ENCODE results near the gene CTNND2.

- TF ChIP-seq CTCF (IDR thresholded peaks at IDR 0.05; ENCODE audit: low read depth, low read length, missing input control) (no peak), MAX (IDR thresholded peaks at IDR 0.05) (no peak), REST (IDR thresholded peaks at IDR 0.05) (no peak), RAD21 (IDR thresholded peaks at IDR 0.05) (no peak), TAF1 (conservative IDR thresholded peaks at IDR 0.05) (no peak), ZBTB33 (IDR thresholded peaks at IDR 0.05) (no peak), YY1 (IDR thresholded peaks at IDR 0.05) (no peak), SP1 (IDR thresholded peaks at IDR 0.05) (no peak), NR2F2 (IDR thresholded peaks at IDR 0.05) (no peak), JUND (IDR thresholded peaks at IDR 0.05) (no peak), ATF3 (IDR thresholded peaks at IDR 0.05) (no peak), EGR1 (IDR thresholded peaks at IDR 0.05; ENCODE audit: low read depth in 2 of 2) (no peak), GABPA (IDR thresholded peaks at IDR 0.05 in 1 of 2, conservative IDR thresholded peaks at IDR 0.05 in 1 of 2) (no peak)
Observed at GRCh38 chr5:11306365-11306764, 597.9 kb downstream of the CTNND2 start.
